GM21381 (cell line): ENCODE results near the gene MORN2.
A peak's percentile ranks its signal among the peaks of the same experiment; 100 is the strongest.

Experiments
- ATAC-seq: cut with Tn5 transposase; IDR thresholded peaks from one replicate; pipeline ENCODE4 v1.9.1; 2021; ENCODE audit warnings: mild to moderate bottlenecking, moderate library complexity; ENCODE audit not compliant: unreplicated experiment

The MORN2 gene

GRCh38 chr2:38889045-38889444 lies 13.3 kb downstream of the MORN2 start:
- ATAC-seq = no peak

- no peak for ATAC-seq
Measured at GRCh38 chr2:38889575-38889974, 13.8 kb downstream of the MORN2 start, which contains the start of gene ARHGEF33. TSS of gene ARHGEF33 (plus strand) at chr2:38889875. CDS start at chr2:38919448, 29,573 bp downstream.

- no peak for ATAC-seq
Measured at GRCh38 chr2:38892819-38893218, 17.0 kb downstream of the MORN2 start.

GRCh38 chr2:38898256-38898655 lies 22.5 kb downstream of the MORN2 start:
- ATAC-seq = no peak

- no peak for ATAC-seq
Measured at GRCh38 chr2:38900726-38901125, 24.9 kb downstream of the MORN2 start.

- no peak for ATAC-seq
Measured at GRCh38 chr2:38905251-38905650, 29.5 kb downstream of the MORN2 start.

- no peak for ATAC-seq
Measured at GRCh38 chr2:38907242-38907641, 31.5 kb downstream of the MORN2 start.

GRCh38 chr2:38907743-38908562 lies 32.2 kb downstream of the MORN2 start:
- ATAC-seq = peak; percentile 88

- no peak for ATAC-seq
Measured at GRCh38 chr2:38909872-38910271, 34.1 kb downstream of the MORN2 start.

- ATAC-seq = no peak
Measured at GRCh38 chr2:38911191-38911590, 35.4 kb downstream of the MORN2 start.

GRCh38 chr2:38912619-38913018 lies 36.8 kb downstream of the MORN2 start:
- ATAC-seq = no peak

- ATAC-seq = no peak
Measured at GRCh38 chr2:38922389-38922788, 46.6 kb downstream of the MORN2 start.

- ATAC-seq = no peak
Measured at GRCh38 chr2:38922902-38923301, 47.1 kb downstream of the MORN2 start.

GRCh38 chr2:38925982-38926381 lies 50.2 kb downstream of the MORN2 start:
- ATAC-seq = no peak

GRCh38 chr2:38930600-38930999 lies 54.8 kb downstream of the MORN2 start:
- no peak for ATAC-seq
